Epithelial cell of prostate (primary cell): Measurements from ENCODE around the gene SQOR.

Source experiments
- DNase-seq: peaks from one replicate; pipeline ENCODE4 v3.0.0-alpha.2; 2011; ENCODE audit warnings: low read depth, low spot score
- H3K27ac ChIP-seq: fragments of 450-650 bp; 2 replicates; pipeline ENCODE4 v1.5.1; 2017; ENCODE audit warnings: mild to moderate bottlenecking

The SQOR gene

GRCh38 chr15:45657254-45657653 is 22.4 kb downstream of the SQOR start:
- no peak for DNase-seq
- H3K27ac ChIP-seq = no peak overlapping the region

GRCh38 chr15:45657764-45658545 is 23.1 kb downstream of the SQOR start:
- H3K27ac ChIP-seq = no peak overlapping the region
- no peak for DNase-seq

- no peak for DNase-seq
- H3K27ac ChIP-seq = peak overlapping the region; percentile 20
Measured at GRCh38 chr15:45660231-45660979, 25.6 kb downstream of the SQOR start.

GRCh38 chr15:45662375-45662774 is 27.5 kb downstream of the SQOR start:
- DNase-seq = no peak

GRCh38 chr15:45664451-45664850 is 29.6 kb downstream of the SQOR start:
- H3K27ac ChIP-seq = no peak overlapping the region

More at GRCh38 chr15:45662375-45662774, 27.5 kb downstream of the SQOR start:
- H3K27ac ChIP-seq = no peak overlapping the region

GRCh38 chr15:45665261-45665660 is 30.4 kb downstream of the SQOR start:
- no peak overlapping the region for H3K27ac ChIP-seq
- DNase-seq = no peak

More at GRCh38 chr15:45664451-45664850, 29.6 kb downstream of the SQOR start:
- no peak for DNase-seq

GRCh38 chr15:45666119-45666875 is 31.5 kb downstream of the SQOR start:
- no peak for DNase-seq
- H3K27ac ChIP-seq = no peak overlapping the region

- no peak for DNase-seq
- no peak overlapping the region for H3K27ac ChIP-seq
Measured at GRCh38 chr15:45667002-45667401, 32.2 kb downstream of the SQOR start.

- no peak overlapping the region for H3K27ac ChIP-seq
Measured at GRCh38 chr15:45668386-45668785, 33.6 kb downstream of the SQOR start.

GRCh38 chr15:45669422-45669821 is 34.6 kb downstream of the SQOR start:
- H3K27ac ChIP-seq = no peak overlapping the region
- DNase-seq = no peak

More at GRCh38 chr15:45668386-45668785, 33.6 kb downstream of the SQOR start:
- no peak for DNase-seq

GRCh38 chr15:45670091-45670490 is 35.3 kb downstream of the SQOR start:
- no peak overlapping the region for H3K27ac ChIP-seq
- no peak for DNase-seq

GRCh38 chr15:45670511-45670910 is 35.7 kb downstream of the SQOR start:
- no peak overlapping the region for H3K27ac ChIP-seq
- DNase-seq = no peak

- H3K27ac ChIP-seq = no peak overlapping the region
- DNase-seq = no peak
Measured at GRCh38 chr15:45674677-45675076, 39.8 kb downstream of the SQOR start.

GRCh38 chr15:45677797-45678196 is 43.0 kb downstream of the SQOR start:
- DNase-seq = no peak
- no peak overlapping the region for H3K27ac ChIP-seq

- DNase-seq = no peak
- H3K27ac ChIP-seq = no peak overlapping the region
Measured at GRCh38 chr15:45678459-45679178, 43.8 kb downstream of the SQOR start.

GRCh38 chr15:45684533-45684932 is 49.7 kb downstream of the SQOR start:
- H3K27ac ChIP-seq = no peak overlapping the region
- DNase-seq = no peak

GRCh38 chr15:45689616-45690015 is 54.8 kb downstream of the SQOR start:
- no peak overlapping the region for H3K27ac ChIP-seq
- no peak for DNase-seq

- no peak for DNase-seq
- H3K27ac ChIP-seq = no peak overlapping the region
Measured at GRCh38 chr15:45690581-45691260, 55.9 kb downstream of the SQOR start.

- DNase-seq = no peak
- H3K27ac ChIP-seq = no peak overlapping the region
Measured at GRCh38 chr15:45701108-45701507, 66.3 kb downstream of the SQOR start.

- no peak for DNase-seq
- peak overlapping the region; percentile 4 for H3K27ac ChIP-seq
Measured at GRCh38 chr15:45702041-45702440, 67.2 kb downstream of the SQOR start.
